ENCODE results near the gene RIPK4.

DNA sequence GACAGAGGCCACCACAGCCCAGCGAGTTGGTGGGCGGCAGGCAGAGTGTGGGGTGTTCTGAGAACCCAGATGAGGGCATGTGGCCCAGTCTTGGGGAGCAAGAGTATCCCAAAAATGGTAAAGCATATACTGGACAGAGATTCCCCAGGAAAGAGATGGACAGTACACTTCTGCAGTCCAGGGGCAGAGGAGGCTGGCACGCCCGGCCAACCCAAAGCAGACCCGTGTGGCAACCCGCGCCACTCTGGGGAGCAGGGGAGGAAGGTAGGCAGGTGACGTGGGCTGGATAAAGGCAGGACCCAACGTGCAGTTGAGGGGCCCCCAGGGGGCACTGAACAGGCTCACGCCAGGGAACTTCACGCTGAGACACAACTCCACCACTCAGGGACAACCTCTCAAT, 46.4 kb upstream of the RIPK4 start:
- TF ChIP-seq, protein P1, sequence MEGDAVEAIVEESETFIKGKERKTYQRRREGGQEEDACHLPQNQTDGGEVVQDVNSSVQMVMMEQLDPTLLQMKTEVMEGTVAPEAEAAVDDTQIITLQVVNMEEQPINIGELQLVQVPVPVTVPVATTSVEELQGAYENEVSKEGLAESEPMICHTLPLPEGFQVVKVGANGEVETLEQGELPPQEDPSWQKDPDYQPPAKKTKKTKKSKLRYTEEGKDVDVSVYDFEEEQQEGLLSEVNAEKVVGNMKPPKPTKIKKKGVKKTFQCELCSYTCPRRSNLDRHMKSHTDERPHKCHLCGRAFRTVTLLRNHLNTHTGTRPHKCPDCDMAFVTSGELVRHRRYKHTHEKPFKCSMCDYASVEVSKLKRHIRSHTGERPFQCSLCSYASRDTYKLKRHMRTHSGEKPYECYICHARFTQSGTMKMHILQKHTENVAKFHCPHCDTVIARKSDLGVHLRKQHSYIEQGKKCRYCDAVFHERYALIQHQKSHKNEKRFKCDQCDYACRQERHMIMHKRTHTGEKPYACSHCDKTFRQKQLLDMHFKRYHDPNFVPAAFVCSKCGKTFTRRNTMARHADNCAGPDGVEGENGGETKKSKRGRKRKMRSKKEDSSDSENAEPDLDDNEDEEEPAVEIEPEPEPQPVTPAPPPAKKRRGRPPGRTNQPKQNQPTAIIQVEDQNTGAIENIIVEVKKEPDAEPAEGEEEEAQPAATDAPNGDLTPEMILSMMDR (IDR thresholded peaks at IDR 0.05) = no peak
- TF ChIP-seq POLR2AphosphoS5 (IDR thresholded peaks at IDR 0.05) (no peak), POLR2A (IDR thresholded peaks at IDR 0.05) (no peak), EP300 (IDR thresholded peaks at IDR 0.05; ENCODE audit: low read depth) (no peak)

All from transverse colon (tissue), 4 donors.